ENCODE data around the gene BMP15. TPM values are rescaled to one million over a fixed set of nuclear protein-coding genes. Genes with fewer than 3 reads are reported as not detected.

BMP15 gene
- total RNA-seq, 2 experiments from 2014 or later: not detected

- no peaks in the 10 kb centered on the region for H3K27me3 Mint-ChIP-seq
- peak in 2 of 14 experiments; percentile 1 to 5 for DNase-seq
- Histone ChIP-seq H3K27ac (ENCODE audit: low read depth in 1 of 2, low read length in 2 of 2) (no peak overlapping the region), H3K9me3 (ENCODE audit: control insufficient read depth in 1 of 2, insufficient read depth in 1 of 2, low read length in 2 of 2) (no peaks in the 10 kb centered on the region), H3K4me1 (ENCODE audit: insufficient read depth, low read length) (no peaks in the 10 kb centered on the region), H3K36me3 (ENCODE audit: insufficient read depth, low read length) (no peaks in the 10 kb centered on the region), H3K4me3 (ENCODE audit: low read length) (no peak overlapping the region), H3K27me3 (ENCODE audit: control insufficient read depth in 1 of 2, insufficient read depth in 2 of 2, low read length in 2 of 2) (no peaks in the 10 kb centered on the region)
- POLR2A ChIA-PET: no interaction called here
- no peaks in the 10 kb centered on the region for H3K36me3 Mint-ChIP-seq (ENCODE audit: low read depth)
- H3K27ac Mint-ChIP-seq: no peak overlapping the region
- no peak for ATAC-seq (ENCODE audit: poor library complexity)
- CTCF ChIA-PET: no interaction called here
- H3K4me1 Mint-ChIP-seq (ENCODE audit: low read depth): no peaks in the 10 kb centered on the region
- no peak for TF ChIP-seq CTCF (IDR thresholded peaks at IDR 0.05)
- intact Hi-C loops (cut with DNase I, micrococcal nuclease): no loop called here
- H3K4me3 Mint-ChIP-seq: no peak overlapping the region
- no peaks in the 10 kb centered on the region for H3K9me3 Mint-ChIP-seq
These were observed 5.2 kb upstream of the BMP15 start for GRCh38 chrX:50905334-50905733.

GRCh38 chrX:50913520-50913919, 3.0 kb downstream of the BMP15 start:
- ChIA-PET POLR2A (no interaction called here), CTCF (no interaction called here)
- H3K27ac ChIP-seq (ENCODE audit: low read depth in 1 of 2, low read length in 2 of 2): no peak overlapping the region
- no peaks in the 10 kb centered on the region for H3K36me3 ChIP-seq (ENCODE audit: insufficient read depth, low read length)
- intact Hi-C loops (cut with DNase I, micrococcal nuclease): no loop called here
- no peaks in the 10 kb centered on the region for H3K4me1 ChIP-seq (ENCODE audit: insufficient read depth, low read length)
- ATAC-seq (ENCODE audit: poor library complexity) (no peak), DNase-seq (no peak)
- H3K27me3 ChIP-seq (ENCODE audit: control insufficient read depth in 1 of 2, insufficient read depth in 2 of 2, low read length in 2 of 2): no peaks in the 10 kb centered on the region
- no peak overlapping the region for H3K4me3 ChIP-seq (ENCODE audit: low read length)
- no peaks in the 10 kb centered on the region for H3K9me3 ChIP-seq (ENCODE audit: control insufficient read depth in 1 of 2, insufficient read depth in 1 of 2, low read length in 2 of 2)
- H3K4me3 Mint-ChIP-seq: no peak overlapping the region
- TF ChIP-seq CTCF (IDR thresholded peaks at IDR 0.05): no peak
- no peaks in the 10 kb centered on the region for H3K36me3 Mint-ChIP-seq (ENCODE audit: low read depth)
- H3K9me3 Mint-ChIP-seq: no peaks in the 10 kb centered on the region
- H3K27me3 Mint-ChIP-seq: no peaks in the 10 kb centered on the region
- no peak overlapping the region for H3K27ac Mint-ChIP-seq
- no peaks in the 10 kb centered on the region for H3K4me1 Mint-ChIP-seq (ENCODE audit: low read depth)

- Histone ChIP-seq H3K4me1 (ENCODE audit: insufficient read depth, low read length) (no peaks in the 10 kb centered on the region), H3K36me3 (ENCODE audit: insufficient read depth, low read length) (no peaks in the 10 kb centered on the region), H3K27ac (ENCODE audit: low read depth in 1 of 2, low read length in 2 of 2) (no peak overlapping the region), H3K4me3 (ENCODE audit: low read length) (no peak overlapping the region), H3K9me3 (ENCODE audit: control insufficient read depth in 1 of 2, insufficient read depth in 1 of 2, low read length in 2 of 2) (no peaks in the 10 kb centered on the region), H3K27me3 (ENCODE audit: control insufficient read depth in 1 of 2, insufficient read depth in 2 of 2, low read length in 2 of 2) (no peaks in the 10 kb centered on the region)
- H3K4me1 Mint-ChIP-seq (ENCODE audit: low read depth): no peaks in the 10 kb centered on the region
- no peak for TF ChIP-seq CTCF (IDR thresholded peaks at IDR 0.05)
- H3K27me3 Mint-ChIP-seq: no peaks in the 10 kb centered on the region
- DNase-seq (no peak), ATAC-seq (ENCODE audit: poor library complexity) (no peak)
- POLR2A ChIA-PET: no interaction called here
- CTCF ChIA-PET: no interaction called here
- H3K9me3 Mint-ChIP-seq: no peaks in the 10 kb centered on the region
- intact Hi-C loops (cut with DNase I, micrococcal nuclease): no loop called here
- H3K4me3 Mint-ChIP-seq: no peak overlapping the region
- H3K36me3 Mint-ChIP-seq (ENCODE audit: low read depth): no peaks in the 10 kb centered on the region
- no peak overlapping the region for H3K27ac Mint-ChIP-seq
These were observed 9.6 kb downstream of the BMP15 start for GRCh38 chrX:50920132-50920531.

All from CD4-positive, alpha-beta T cell (primary cell).